IMR-90 (cell line): Measurements from ENCODE around the gene RIC8B. TPM values are rescaled to one million over a fixed set of nuclear protein-coding genes. Genes with fewer than 3 reads are reported as not detected.

Source experiments
- ATAC-seq: fragments of 200-7000 bp; cut with Tn5 transposase; 2 replicates; pipeline ENCODE4 v1.9.1; 2020; ENCODE audit warnings: low read depth, mild to moderate bottlenecking, moderate library complexity
- BruUV-seq: library from RNA; stranded (reverse); fragments of 400-500 nt; replicated peaks from 2 replicates; lab custom pipeline; 2021; lab: Mats Ljungman, UMichigan
- CTCF ChIA-PET: fragments of 300-600 bp; formaldehyde crosslinking; extraction: SDS; loops from one replicate; lab custom pipeline; 2021; ENCODE audit warnings: antibody characterized with exemption; lab: Yijun Ruan, JAX
- POLR2A ChIA-PET: fragments of 300-600 bp; sonication (Branson Sonifier 250); formaldehyde crosslinking; loops from one replicate; lab custom pipeline; 2022; ENCODE audit warnings: antibody characterized with exemption; ENCODE audit not compliant: unreplicated experiment; lab: Charles Lee
- DNase-seq: peaks from one replicate; pipeline ENCODE4 v3.0.0; 2013
- H2AFZ ChIP-seq: replicated peaks from 2 replicates; pipeline ENCODE3; 2013; ENCODE audit warnings: low read length, mild to moderate bottlenecking; ENCODE audit not compliant: poor library complexity
- H2AK5ac ChIP-seq: 2 replicates; pipeline ENCODE4 v1.6.1; 2013; ENCODE audit warnings: low read depth, low read length, inconsistent platforms
- H2AK9ac ChIP-seq: replicated peaks from 2 replicates; pipeline ENCODE3; 2013; ENCODE audit warnings: mild to moderate bottlenecking, low read depth, low read length, moderate library complexity; ENCODE audit not compliant: poor library complexity
- H2BK120ac ChIP-seq: 2 replicates; pipeline ENCODE4 v1.6.1; 2013; ENCODE audit warnings: low read depth, low read length, inconsistent platforms
- H2BK15ac ChIP-seq: 3 replicates; pipeline ENCODE4 v1.6.1; 2013; ENCODE audit warnings: low read depth, low read length, inconsistent platforms
- H2BK20ac ChIP-seq: 2 replicates; pipeline ENCODE4 v1.6.1; 2013; ENCODE audit warnings: low read depth, mild to moderate bottlenecking, inconsistent platforms, low read length, moderate library complexity
- H2BK5ac ChIP-seq: 2 replicates; pipeline ENCODE4 v1.6.1; 2013; ENCODE audit warnings: mild to moderate bottlenecking, low read depth, low read length, inconsistent platforms; ENCODE audit not compliant: poor library complexity, severe bottlenecking
- H3K14ac ChIP-seq: replicated peaks from 2 replicates; pipeline ENCODE4 v1.6.1; 2013; ENCODE audit warnings: low read depth, low read length, inconsistent platforms
- H3K18ac ChIP-seq: 2 replicates; pipeline ENCODE4 v1.6.1; 2013; ENCODE audit warnings: low read depth, low read length, control low read depth
- H3K23ac ChIP-seq: 2 replicates; pipeline ENCODE4 v1.6.1; 2013; ENCODE audit warnings: low read depth, low read length, inconsistent platforms
- H3K27ac ChIP-seq: 2 replicates; pipeline ENCODE4 v1.5.1; 2013; ENCODE audit warnings: mild to moderate bottlenecking, control low read depth, low read length; ENCODE audit not compliant: insufficient read depth
- H3K27me3 ChIP-seq: 2 replicates; pipeline ENCODE4 v1.6.1; 2013; ENCODE audit warnings: low read length; ENCODE audit not compliant: control insufficient read depth, insufficient read depth
- H3K36me3 ChIP-seq: 2 replicates; pipeline ENCODE4 v1.6.1; 2013; ENCODE audit warnings: low read length, mixed read lengths; ENCODE audit not compliant: control insufficient read depth, insufficient read depth
- H3K4ac ChIP-seq: 2 replicates; pipeline ENCODE4 v1.6.1; 2013; ENCODE audit warnings: low read depth, low read length, inconsistent platforms
- H3K4me1 ChIP-seq: 2 replicates; pipeline ENCODE4 v1.6.1; 2013; ENCODE audit warnings: low read length, mixed read lengths; ENCODE audit not compliant: control insufficient read depth, insufficient read depth
- H3K4me2 ChIP-seq: 2 replicates; pipeline ENCODE4 v1.6.1; 2013; ENCODE audit warnings: low read depth, mild to moderate bottlenecking, control low read depth, low read length, moderate library complexity
- H3K4me3 ChIP-seq: 2 replicates; pipeline ENCODE4 v1.5.1; 2013; ENCODE audit warnings: low read depth, mild to moderate bottlenecking, control low read depth, low read length, moderate library complexity; ENCODE audit not compliant: insufficient read depth
- H3K56ac ChIP-seq: 2 replicates; pipeline ENCODE4 v1.6.1; 2013; ENCODE audit warnings: low read length, inconsistent platforms; ENCODE audit not compliant: insufficient read depth; ENCODE audit errors: extremely low read depth
- H3K79me1 ChIP-seq, 2 experiments: 2 replicates each; pipeline ENCODE4 v1.6.1; 2013; ENCODE audit warnings: low read length in 2 of 2, inconsistent platforms in 1 of 2, low read depth in 1 of 2
- H3K9ac ChIP-seq: 2 replicates; pipeline ENCODE4 v1.6.1; 2013; ENCODE audit warnings: low read depth, low read length, control low read depth
- H3K9me1 ChIP-seq: 2 replicates; pipeline ENCODE4 v1.6.1; 2013; ENCODE audit warnings: low read length, inconsistent platforms; ENCODE audit not compliant: insufficient read depth
- H3K9me3 ChIP-seq: 2 replicates; pipeline ENCODE4 v1.6.1; 2013; ENCODE audit warnings: low read length; ENCODE audit not compliant: control insufficient read depth, insufficient read depth
- H4K20me1 ChIP-seq: 2 replicates; pipeline ENCODE4 v1.6.1; 2013; ENCODE audit warnings: low read length, inconsistent platforms; ENCODE audit not compliant: insufficient read depth
- H4K5ac ChIP-seq: 2 replicates; pipeline ENCODE4 v1.6.1; 2013; ENCODE audit warnings: mild to moderate bottlenecking, low read depth, low read length, control low read depth
- H4K8ac ChIP-seq, 2 experiments: 2 replicates each; pipeline ENCODE4 v1.6.1; 2013; ENCODE audit warnings: low read depth in 2 of 2, low read length in 2 of 2, control low read depth in 1 of 2, inconsistent platforms in 1 of 2
- H4K91ac ChIP-seq: 2 replicates; pipeline ENCODE4 v1.6.1; 2013; ENCODE audit warnings: low read depth, low read length, inconsistent platforms; ENCODE audit not compliant: insufficient read depth
- BHLHE40 ChIP-seq: fragments of 150-350 bp; IDR thresholded peaks from 2 replicates; pipeline ENCODE4 v1.6.1; 2016; ENCODE audit warnings: mild to moderate bottlenecking, low read depth, low read length
- CEBPB ChIP-seq: IDR thresholded peaks from 2 replicates; pipeline ENCODE4 v1.6.1; 2012; ENCODE audit warnings: low read depth, low read length, improper control_type of control experiment
- CHD1 ChIP-seq: IDR thresholded peaks from 2 replicates; pipeline ENCODE4 v1.6.1; 2012; ENCODE audit warnings: low read depth, low read length, improper control_type of control experiment
- CTCF ChIP-seq: conservative IDR thresholded peaks from 2 replicates; pipeline ENCODE4 v1.5.1; 2012; ENCODE audit warnings: mild to moderate bottlenecking, low read depth, low read length, improper control_type of control experiment
- ELK1 ChIP-seq: fragments of 150-350 bp; IDR thresholded peaks from 2 replicates; pipeline ENCODE4 v1.6.1; 2016; ENCODE audit warnings: low read depth, mild to moderate bottlenecking, low read length, moderate library complexity, borderline replicate concordance
- FOS ChIP-seq: fragments of 150-350 bp; IDR thresholded peaks from 2 replicates; pipeline ENCODE4 v1.6.1; 2016; ENCODE audit warnings: low read depth, low read length
- MAZ ChIP-seq: IDR thresholded peaks from 2 replicates; pipeline ENCODE4 v1.6.1; 2012; ENCODE audit warnings: low read depth, mild to moderate bottlenecking, low read length, improper control_type of control experiment, moderate library complexity, borderline replicate concordance
- MXI1 ChIP-seq: IDR thresholded peaks from 2 replicates; pipeline ENCODE4 v1.6.1; 2012; ENCODE audit warnings: low read depth, mild to moderate bottlenecking, low read length, moderate library complexity, borderline replicate concordance
- NFE2L2 ChIP-seq: fragments of 150-350 bp; IDR thresholded peaks from 2 replicates; pipeline ENCODE4 v1.6.1; 2016; ENCODE audit warnings: low read depth, mild to moderate bottlenecking, low read length
- POLR2A ChIP-seq: IDR thresholded peaks from 2 replicates; pipeline ENCODE4 v1.6.1; 2012; ENCODE audit warnings: mild to moderate bottlenecking, low read depth, low read length
- RAD21 ChIP-seq: IDR thresholded peaks from 2 replicates; pipeline ENCODE4 v1.6.1; 2012; ENCODE audit warnings: low read length, improper control_type of control experiment
- RCOR1 ChIP-seq: IDR thresholded peaks from 2 replicates; pipeline ENCODE4 v1.6.1; 2012; ENCODE audit warnings: mild to moderate bottlenecking, low read length, improper control_type of control experiment; ENCODE audit not compliant: insufficient replicate concordance
- RFX5 ChIP-seq: IDR thresholded peaks from 2 replicates; pipeline ENCODE4 v1.8.0; 2012; ENCODE audit warnings: low read depth, mild to moderate bottlenecking, low read length, moderate library complexity
- SMC3 ChIP-seq: fragments of 150-350 bp; IDR thresholded peaks from 2 replicates; pipeline ENCODE4 v1.6.1; 2016; ENCODE audit warnings: low read depth, mild to moderate bottlenecking, antibody characterized with exemption, low read length, moderate library complexity
- WGBS, 2 experiments: methylation state at CpG; one replicate each; pipeline versions ENCODE4 v1.1.5 to v1.1.7; 2013; ENCODE audit warnings: missing lambda C conversion rate in 2 of 2; ENCODE audit not compliant: insufficient read length in 1 of 2; ENCODE audit errors: extremely low coverage in 2 of 2; 5-methylcytosine and 5-hydroxymethylcytosine counted together
- dilution Hi-C: fragments of 300-500 bp; cut with HindIII; formaldehyde crosslinking; loops from one replicate; pipeline ENCODE4 v1.14.3; 2018; ENCODE audit warnings: low sequenced_read_pairs; ENCODE audit not compliant: unreplicated experiment
- in situ Hi-C: fragments of 300-500 bp; cut with MboI; formaldehyde crosslinking; loops from 3 replicates; pipeline ENCODE4 v1.14.3; 2019; ENCODE audit warnings: low sequenced_read_pairs, inconsistent platforms, mixed read lengths
- intact Hi-C: fragments of 100-400 bp; cut with micrococcal nuclease; formaldehyde crosslinking; loops from 2 replicates; pipeline ENCODE4 v1.10.0; 2022
- polyA plus RNA-seq, 3 experiments: library from polyadenylated mRNA; depleted of rRNA; stranded (reverse); fragments of >200 nt; gene quantifications; 2 replicates each; pipeline ENCODE4 v1.2.3, GENCODE V29; 2012; ENCODE audit warnings: low replicate concordance in 1 of 3
- total RNA-seq: library from RNA; depleted of rRNA; stranded (reverse); fragments of >200 nt; gene quantifications from 2 replicates; pipeline ENCODE4 v1.2.3, GENCODE V29; 2012
- TF ChIP-seq, protein P1 (sequence below): fragments of 150-350 bp; IDR thresholded peaks from 2 replicates; pipeline ENCODE4 v1.6.1; 2017; ENCODE audit warnings: mild to moderate bottlenecking, antibody characterized with exemption, low read length, low read depth

The RIC8B gene
- total and polyA plus RNA-seq, 2 of the 4 experiments (the other 2 are of a cell fraction) = 5.5 to 19.5 TPM

DNA sequence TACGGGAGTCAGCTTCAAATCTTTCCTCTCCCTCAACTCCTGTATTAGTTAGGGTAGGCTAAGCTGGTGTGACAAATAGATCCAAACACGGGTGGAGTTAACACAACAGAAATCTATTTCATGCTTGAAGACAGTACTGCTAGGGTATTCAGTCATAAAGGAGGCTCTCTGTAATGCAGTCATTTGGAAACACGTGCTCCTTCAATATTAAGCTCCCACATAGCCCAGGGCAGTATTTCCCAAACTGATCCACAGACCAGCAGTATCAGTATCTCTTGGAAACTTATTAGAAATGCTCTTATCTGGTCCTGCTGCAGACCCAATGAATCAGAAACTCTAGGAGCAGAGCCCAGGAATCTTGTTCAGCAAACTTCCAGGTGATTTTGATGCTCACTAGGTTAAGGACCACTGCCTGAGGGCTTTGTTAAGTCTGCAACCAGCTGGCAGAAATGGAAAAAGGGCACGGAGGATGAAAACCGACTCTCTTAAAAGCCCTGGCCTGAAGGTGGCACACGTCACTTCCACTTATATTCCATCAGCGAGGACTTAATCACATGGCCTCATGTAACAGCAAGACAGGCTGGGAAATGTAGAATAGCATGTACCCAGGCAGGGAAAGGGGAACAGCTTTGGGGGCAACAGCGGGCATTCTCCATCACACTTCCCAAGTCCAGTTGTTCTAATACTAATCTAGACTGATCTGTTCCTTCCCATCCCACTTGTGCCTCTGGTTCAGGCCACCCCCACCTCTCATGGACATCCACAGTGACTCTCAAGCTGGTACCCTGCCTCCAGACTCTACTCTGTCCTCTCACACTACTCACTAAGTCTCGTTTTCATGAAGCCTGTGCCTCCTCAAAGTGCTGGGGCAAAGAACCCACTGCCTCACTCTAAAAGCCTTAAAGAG lies 38.2 kb upstream of the RIC8B start:
- intact Hi-C loops (no loop called here), in situ Hi-C loops (no loop called here), dilution Hi-C loops (no loop called here)
- H2AFZ ChIP-seq = no peak overlapping the region
- no TSS peak for BruUV-seq
- no peak overlapping the region for H2BK20ac ChIP-seq
- no peaks in the 10 kb centered on the region for H3K4me1 ChIP-seq
- H3K9me1 ChIP-seq = no peaks in the 10 kb centered on the region
- no peaks in the 10 kb centered on the region for H4K20me1 ChIP-seq
- no peak overlapping the region for H2BK15ac ChIP-seq
- no peak overlapping the region for H3K4me3 ChIP-seq
- no peak overlapping the region for H3K9ac ChIP-seq
- H3K36me3 ChIP-seq = no peaks in the 10 kb centered on the region
- ChIA-PET CTCF (no interaction called here), POLR2A (no interaction called here)
- no peak overlapping the region for H3K14ac ChIP-seq
- H2BK120ac ChIP-seq = no peak overlapping the region
- H2AK9ac ChIP-seq = no peak overlapping the region
- no peak overlapping the region for H4K91ac ChIP-seq
- no peak overlapping the region for H3K56ac ChIP-seq
- no peak overlapping the region for H3K23ac ChIP-seq
- DNase-seq = no peak
- H4K8ac ChIP-seq = no peak overlapping the region
- no peak overlapping the region for H3K18ac ChIP-seq
- ATAC-seq = no peak
- H3K27ac ChIP-seq = no peak overlapping the region
- H3K79me1 ChIP-seq = no peaks in the 10 kb centered on the region
- no peak overlapping the region for H3K4ac ChIP-seq
- no peak overlapping the region for H2BK5ac ChIP-seq
- H4K5ac ChIP-seq = no peak overlapping the region
- H3K27me3 ChIP-seq = peaks cover 2% of the 10 kb centered on the region
- H2AK5ac ChIP-seq = no peak overlapping the region
- WGBS, 2 experiments = 60% methylated on average over 1 of the region's 9 CpGs; no CpG with 5 or more reads in 1 of the 2 experiments
- H3K4me2 ChIP-seq = no peak overlapping the region
- no peaks in the 10 kb centered on the region for H3K9me3 ChIP-seq
- TF ChIP-seq CEBPB = no peak
- TF ChIP-seq NFE2L2 = no peak
- TF ChIP-seq MAZ = no peak
- TF ChIP-seq SMC3 = no peak
- no peak for TF ChIP-seq RFX5
- TF ChIP-seq, protein P1, sequence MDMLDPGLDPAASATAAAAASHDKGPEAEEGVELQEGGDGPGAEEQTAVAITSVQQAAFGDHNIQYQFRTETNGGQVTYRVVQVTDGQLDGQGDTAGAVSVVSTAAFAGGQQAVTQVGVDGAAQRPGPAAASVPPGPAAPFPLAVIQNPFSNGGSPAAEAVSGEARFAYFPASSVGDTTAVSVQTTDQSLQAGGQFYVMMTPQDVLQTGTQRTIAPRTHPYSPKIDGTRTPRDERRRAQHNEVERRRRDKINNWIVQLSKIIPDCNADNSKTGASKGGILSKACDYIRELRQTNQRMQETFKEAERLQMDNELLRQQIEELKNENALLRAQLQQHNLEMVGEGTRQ = no peak
- no peak for TF ChIP-seq POLR2A
- TF ChIP-seq CTCF = no peak
- TF ChIP-seq ELK1 = no peak
- TF ChIP-seq MXI1 = no peak
- TF ChIP-seq CHD1 = no peak
- TF ChIP-seq FOS = no peak
- no peak for TF ChIP-seq RCOR1
- no peak for TF ChIP-seq RAD21
- TF ChIP-seq BHLHE40 = no peak
